Measurements from ENCODE around the gene NUDT19. TPM values are rescaled to one million over a fixed set of nuclear protein-coding genes. Genes with fewer than 3 reads are reported as not detected.
"Not testable (repeated sequence)": the region's sequence is repeated elsewhere in the genome, so short reads cannot be mapped to it uniquely, and the experiment has no call there.

The NUDT19 gene
- total RNA-seq, 1 experiment from 2014 or later: 26.7 TPM

DNA sequence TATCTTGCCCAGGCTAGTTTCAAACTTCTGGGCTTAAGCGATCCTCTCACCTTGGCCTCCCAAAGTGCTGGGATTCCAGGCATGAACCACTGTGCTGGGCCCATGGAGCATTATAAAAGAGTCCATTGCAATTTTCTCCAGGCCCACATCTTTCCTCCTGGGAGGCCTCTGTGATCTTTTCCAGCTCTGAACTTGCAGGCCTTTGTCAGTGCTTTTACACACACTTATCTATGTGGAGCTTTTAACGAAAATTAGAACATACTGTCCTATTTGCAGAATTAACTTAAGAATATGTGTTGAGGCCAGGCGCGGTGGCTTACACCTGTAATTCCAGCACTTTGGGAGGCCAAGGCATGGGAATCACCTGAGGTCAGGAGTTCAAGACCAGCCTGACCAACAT, 51.8 kb downstream of the NUDT19 start:
- Histone ChIP-seq H3F3A (ENCODE audit: insufficient read depth, low read depth) (no peaks in the 10 kb centered on the region), H3K4me1 (replicated peaks; ENCODE audit: insufficient read depth) (no peaks in the 10 kb centered on the region), H3K4me2 (no peak overlapping the region), H2AFZ (no peak overlapping the region), H4K20me1 (ENCODE audit: insufficient read depth) (no peaks in the 10 kb centered on the region), H3K27me3 (ENCODE audit: insufficient read depth, low read depth) (peaks cover 4% of the 10 kb centered on the region), H3K36me3 (ENCODE audit: low read depth) (no peaks in the 10 kb centered on the region), H3K4me3 (no peak overlapping the region), H3K79me2 (ENCODE audit: low read depth) (no peaks in the 10 kb centered on the region), H3K9me3 (ENCODE audit: insufficient read depth, low read depth) (no peaks in the 10 kb centered on the region), H3K27ac (no peak overlapping the region), H3K9me2 (ENCODE audit: insufficient read depth) (no peaks in the 10 kb centered on the region)
- CTCF ChIA-PET: no interaction called here
- intact Hi-C loops (cut with micrococcal nuclease; ENCODE audit: unreplicated experiment): no loop called here
- POLR2A ChIA-PET (ENCODE audit: unreplicated experiment): no interaction called here
- TF ChIP-seq EZH2 (IDR thresholded peaks at IDR 0.05; ENCODE audit: low read depth): no peak
- TF ChIP-seq, protein P1, sequence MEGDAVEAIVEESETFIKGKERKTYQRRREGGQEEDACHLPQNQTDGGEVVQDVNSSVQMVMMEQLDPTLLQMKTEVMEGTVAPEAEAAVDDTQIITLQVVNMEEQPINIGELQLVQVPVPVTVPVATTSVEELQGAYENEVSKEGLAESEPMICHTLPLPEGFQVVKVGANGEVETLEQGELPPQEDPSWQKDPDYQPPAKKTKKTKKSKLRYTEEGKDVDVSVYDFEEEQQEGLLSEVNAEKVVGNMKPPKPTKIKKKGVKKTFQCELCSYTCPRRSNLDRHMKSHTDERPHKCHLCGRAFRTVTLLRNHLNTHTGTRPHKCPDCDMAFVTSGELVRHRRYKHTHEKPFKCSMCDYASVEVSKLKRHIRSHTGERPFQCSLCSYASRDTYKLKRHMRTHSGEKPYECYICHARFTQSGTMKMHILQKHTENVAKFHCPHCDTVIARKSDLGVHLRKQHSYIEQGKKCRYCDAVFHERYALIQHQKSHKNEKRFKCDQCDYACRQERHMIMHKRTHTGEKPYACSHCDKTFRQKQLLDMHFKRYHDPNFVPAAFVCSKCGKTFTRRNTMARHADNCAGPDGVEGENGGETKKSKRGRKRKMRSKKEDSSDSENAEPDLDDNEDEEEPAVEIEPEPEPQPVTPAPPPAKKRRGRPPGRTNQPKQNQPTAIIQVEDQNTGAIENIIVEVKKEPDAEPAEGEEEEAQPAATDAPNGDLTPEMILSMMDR (conservative IDR thresholded peaks at IDR 0.05): no peak
- DNase-seq: no peak
- no TSS peak for BruUV-seq (replicated peaks)

DNA sequence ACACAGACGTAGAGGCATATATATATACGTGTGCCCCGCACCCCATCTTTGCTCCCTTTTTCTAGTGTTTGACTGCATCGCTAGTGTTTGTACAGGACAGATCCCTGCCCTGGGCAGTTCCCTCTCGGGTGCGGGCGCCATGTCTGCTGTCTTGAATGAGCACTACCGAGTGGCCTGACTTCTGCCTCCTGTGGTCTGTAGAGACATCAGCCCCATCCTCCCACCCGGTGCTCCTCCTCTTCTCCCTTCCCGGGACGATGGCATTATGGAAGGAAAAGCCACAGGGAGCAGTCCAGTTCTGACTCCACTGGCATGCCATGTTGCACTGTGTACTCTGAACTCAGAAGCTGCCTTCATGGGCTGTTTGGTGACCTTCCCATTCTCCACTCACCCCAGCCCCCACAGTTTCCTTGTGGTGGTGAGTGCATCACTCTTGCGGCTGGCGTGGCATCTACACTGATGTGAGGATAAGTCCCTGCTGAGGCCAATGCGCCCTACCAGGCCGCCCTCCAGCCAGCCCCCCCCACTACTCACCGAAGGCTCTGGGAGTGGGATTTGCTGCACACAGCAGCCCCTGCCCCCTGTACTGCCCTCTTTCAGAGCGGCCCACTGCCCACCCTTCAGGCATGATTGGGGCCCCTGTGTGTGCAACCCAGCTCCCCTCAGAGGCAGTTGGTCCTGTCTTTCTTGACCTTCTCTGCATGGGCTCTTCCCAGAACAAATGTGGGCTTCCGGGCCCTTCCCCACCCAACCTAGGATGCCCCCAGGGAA, 53.1 kb downstream of the NUDT19 start:
- no TSS peak for BruUV-seq (replicated peaks)
- H3K9me3 ChIP-seq (ENCODE audit: insufficient read depth, low read depth): no peaks in the 10 kb centered on the region
- TF ChIP-seq, protein P1 (conservative IDR thresholded peaks at IDR 0.05): no peak
- no peak for TF ChIP-seq EZH2 (IDR thresholded peaks at IDR 0.05; ENCODE audit: low read depth)
- peaks cover 9% of the 10 kb centered on the region for H3K27me3 ChIP-seq (ENCODE audit: insufficient read depth, low read depth)
- H3K79me2 ChIP-seq (ENCODE audit: low read depth): no peaks in the 10 kb centered on the region
- H3K4me3 ChIP-seq: no peak overlapping the region
- no peaks in the 10 kb centered on the region for H3K4me1 ChIP-seq (replicated peaks; ENCODE audit: insufficient read depth)
- no peak for DNase-seq
- intact Hi-C loops (cut with micrococcal nuclease; ENCODE audit: unreplicated experiment): no loop called here
- H3F3A ChIP-seq (ENCODE audit: insufficient read depth, low read depth): no peaks in the 10 kb centered on the region
- no peaks in the 10 kb centered on the region for H4K20me1 ChIP-seq (ENCODE audit: insufficient read depth)
- CTCF ChIA-PET: no interaction called here
- no peaks in the 10 kb centered on the region for H3K36me3 ChIP-seq (ENCODE audit: low read depth)
- H2AFZ ChIP-seq: no peak overlapping the region
- POLR2A ChIA-PET (ENCODE audit: unreplicated experiment): no interaction called here
- H3K27ac ChIP-seq: no peak overlapping the region
- H3K9me2 ChIP-seq (ENCODE audit: insufficient read depth): no peaks in the 10 kb centered on the region
- H3K4me2 ChIP-seq: no peak overlapping the region

DNA sequence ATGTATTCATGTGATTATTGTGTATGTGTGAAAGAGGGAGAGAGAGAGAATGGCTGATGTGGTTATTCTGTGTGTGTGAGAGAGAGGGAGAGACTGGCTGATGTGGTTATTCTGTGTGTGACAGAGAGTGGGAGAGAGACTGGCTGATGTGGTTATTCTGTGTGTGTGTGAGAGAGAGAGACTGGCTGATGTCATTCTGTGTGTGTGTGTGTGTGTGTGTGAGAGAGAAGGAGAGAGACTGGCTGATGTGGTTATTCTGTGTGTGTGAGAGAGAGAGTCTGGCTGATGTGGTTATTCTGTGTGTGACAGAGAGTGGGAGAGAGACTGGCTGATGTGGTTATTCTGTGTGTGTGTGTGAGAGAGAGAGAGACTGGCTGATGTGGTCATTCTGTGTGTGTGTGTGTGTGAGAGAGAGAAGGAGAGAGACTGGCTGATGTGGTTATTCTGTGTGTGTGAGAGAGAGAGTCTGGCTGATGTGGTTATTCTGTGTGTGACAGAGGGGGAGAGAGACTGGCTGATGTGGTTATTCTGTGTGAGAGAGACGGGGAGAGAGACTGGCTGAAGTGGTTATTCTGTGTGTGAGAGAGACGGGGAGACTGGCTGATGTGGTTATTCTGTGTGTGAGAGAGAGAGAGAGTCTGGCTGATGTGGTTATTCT, 54.1 kb downstream of the NUDT19 start:
- H3K27me3 ChIP-seq (ENCODE audit: insufficient read depth, low read depth); H3F3A ChIP-seq (ENCODE audit: insufficient read depth, low read depth); H3K9me3 ChIP-seq (ENCODE audit: insufficient read depth, low read depth); BruUV-seq (replicated peaks); H2AFZ ChIP-seq; CTCF ChIA-PET; DNase-seq; H3K27ac ChIP-seq; intact Hi-C loops (cut with micrococcal nuclease; ENCODE audit: unreplicated experiment); H3K79me2 ChIP-seq (ENCODE audit: low read depth); H3K4me3 ChIP-seq; H3K9me2 ChIP-seq (ENCODE audit: insufficient read depth); H4K20me1 ChIP-seq (ENCODE audit: insufficient read depth); POLR2A ChIA-PET (ENCODE audit: unreplicated experiment); H3K4me1 ChIP-seq (replicated peaks; ENCODE audit: insufficient read depth); H3K4me2 ChIP-seq; H3K36me3 ChIP-seq (ENCODE audit: low read depth): not testable (repeated sequence)

- H3K9me2 ChIP-seq (ENCODE audit: insufficient read depth); intact Hi-C loops (cut with micrococcal nuclease; ENCODE audit: unreplicated experiment); DNase-seq; H4K20me1 ChIP-seq (ENCODE audit: insufficient read depth); H3K79me2 ChIP-seq (ENCODE audit: low read depth); H3F3A ChIP-seq (ENCODE audit: insufficient read depth, low read depth); H3K4me2 ChIP-seq; H3K9me3 ChIP-seq (ENCODE audit: insufficient read depth, low read depth); H3K27me3 ChIP-seq (ENCODE audit: insufficient read depth, low read depth); CTCF ChIA-PET; H3K36me3 ChIP-seq (ENCODE audit: low read depth); H3K4me1 ChIP-seq (replicated peaks; ENCODE audit: insufficient read depth); POLR2A ChIA-PET (ENCODE audit: unreplicated experiment); BruUV-seq (replicated peaks); H3K27ac ChIP-seq; H3K4me3 ChIP-seq; H2AFZ ChIP-seq: not testable (repeated sequence)
These were observed 55.1 kb downstream of the NUDT19 start for GRCh38 chr19:32746631-32747196.
